ENCODE data around the gene SOD2.
"Not testable (repeated sequence)": the region's sequence is repeated elsewhere in the genome, so short reads cannot be mapped to it uniquely, and the experiment has no call there.

The SOD2 gene

DNA sequence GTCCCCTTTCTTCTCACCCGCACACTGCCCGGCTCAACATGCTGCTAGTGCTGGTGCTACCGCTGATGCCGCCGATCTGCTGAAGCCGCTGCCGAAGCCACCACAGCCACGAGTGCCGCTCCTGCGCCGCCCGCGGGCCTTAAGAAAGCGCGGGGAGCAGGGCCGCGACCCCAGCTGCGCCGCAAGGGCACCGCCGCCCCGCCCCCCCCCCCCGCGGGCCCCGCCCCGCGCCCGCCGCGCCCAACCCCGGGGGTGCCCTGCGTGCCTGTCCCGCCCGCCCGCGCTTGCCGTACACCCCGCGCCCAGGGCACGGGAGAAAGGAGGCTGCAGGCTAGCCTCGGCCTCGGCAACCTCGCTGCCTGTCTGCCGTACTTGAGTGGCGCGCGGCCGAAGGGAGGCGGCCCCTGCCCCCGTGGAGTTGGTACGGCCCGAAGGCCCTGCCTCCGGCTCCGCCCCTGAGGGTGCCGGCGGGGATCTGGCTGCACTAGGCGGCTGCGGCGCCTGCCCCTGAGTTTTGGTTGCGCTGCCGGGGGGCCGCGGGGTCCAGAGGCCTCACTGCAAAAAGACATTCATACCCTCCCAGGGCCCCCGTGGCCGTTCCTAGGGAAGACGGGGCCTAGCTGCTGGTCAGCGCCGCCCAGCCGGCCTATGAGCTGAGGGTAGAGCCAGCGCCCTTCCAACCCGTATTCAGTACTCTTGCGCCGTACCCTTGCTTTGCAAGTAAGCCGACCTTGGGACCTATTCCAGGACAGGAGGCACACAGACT lies at the start of gene SOD2:
TSS of gene SOD2 (minus strand) at position 114 of the 766 bp plus-strand sequence. CDS start at position 40, 74 bp downstream.
- TF ChIP-seq, protein P1, sequence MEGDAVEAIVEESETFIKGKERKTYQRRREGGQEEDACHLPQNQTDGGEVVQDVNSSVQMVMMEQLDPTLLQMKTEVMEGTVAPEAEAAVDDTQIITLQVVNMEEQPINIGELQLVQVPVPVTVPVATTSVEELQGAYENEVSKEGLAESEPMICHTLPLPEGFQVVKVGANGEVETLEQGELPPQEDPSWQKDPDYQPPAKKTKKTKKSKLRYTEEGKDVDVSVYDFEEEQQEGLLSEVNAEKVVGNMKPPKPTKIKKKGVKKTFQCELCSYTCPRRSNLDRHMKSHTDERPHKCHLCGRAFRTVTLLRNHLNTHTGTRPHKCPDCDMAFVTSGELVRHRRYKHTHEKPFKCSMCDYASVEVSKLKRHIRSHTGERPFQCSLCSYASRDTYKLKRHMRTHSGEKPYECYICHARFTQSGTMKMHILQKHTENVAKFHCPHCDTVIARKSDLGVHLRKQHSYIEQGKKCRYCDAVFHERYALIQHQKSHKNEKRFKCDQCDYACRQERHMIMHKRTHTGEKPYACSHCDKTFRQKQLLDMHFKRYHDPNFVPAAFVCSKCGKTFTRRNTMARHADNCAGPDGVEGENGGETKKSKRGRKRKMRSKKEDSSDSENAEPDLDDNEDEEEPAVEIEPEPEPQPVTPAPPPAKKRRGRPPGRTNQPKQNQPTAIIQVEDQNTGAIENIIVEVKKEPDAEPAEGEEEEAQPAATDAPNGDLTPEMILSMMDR (IDR thresholded peaks at IDR 0.05; ENCODE audit: low read depth, low read length): no peak
- H3K4me3 ChIP-seq (replicated peaks in 1 of 2; ENCODE audit: low read depth in 2 of 2, low read length in 2 of 2): peak within 1 kb of the TSS; percentile 74 to 83
- peak; percentile 88 to 94 for DNase-seq (ENCODE audit: low read depth in 2 of 2)

DNA sequence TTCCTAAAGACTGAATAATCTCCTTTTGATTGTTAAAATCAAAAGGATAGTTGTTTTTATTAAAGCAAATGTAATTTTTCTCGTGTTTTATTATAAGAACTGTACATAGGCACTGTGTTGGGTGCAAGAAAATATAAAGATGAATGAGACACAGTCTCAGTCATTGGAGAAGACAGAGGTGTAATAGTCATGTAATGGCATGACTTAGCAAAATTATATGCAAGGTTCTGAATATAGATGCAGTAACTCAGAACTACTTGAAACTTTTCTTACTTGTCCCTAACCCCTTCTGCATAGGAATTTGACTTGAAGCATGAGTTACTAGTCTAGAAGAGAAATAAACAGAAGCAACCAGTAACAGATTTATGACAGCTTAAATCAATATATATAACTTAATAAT lies 49.1 kb upstream of the SOD2 start:
- TF ChIP-seq, protein P1 (IDR thresholded peaks at IDR 0.05; ENCODE audit: low read depth, low read length): no peak
- no peak for DNase-seq (ENCODE audit: low read depth in 2 of 2)
- H3K4me3 ChIP-seq (replicated peaks in 1 of 2; ENCODE audit: low read depth in 2 of 2, low read length in 2 of 2): no peak overlapping the region

- TF ChIP-seq, protein P1 (IDR thresholded peaks at IDR 0.05; ENCODE audit: low read depth, low read length): no peak
- no peak for DNase-seq (ENCODE audit: low read depth in 2 of 2)
- H3K4me3 ChIP-seq (replicated peaks in 1 of 2; ENCODE audit: low read depth in 2 of 2, low read length in 2 of 2): no peak overlapping the region
Observed at GRCh38 chr6:159739341-159739740, 46.3 kb upstream of the SOD2 start.

- TF ChIP-seq, protein P1 (IDR thresholded peaks at IDR 0.05; ENCODE audit: low read depth, low read length): no peak
- no peak for DNase-seq (ENCODE audit: low read depth in 2 of 2)
- no peak overlapping the region for H3K4me3 ChIP-seq (replicated peaks in 1 of 2; ENCODE audit: low read depth in 2 of 2, low read length in 2 of 2)
Observed at GRCh38 chr6:159736908-159737307, 43.9 kb upstream of the SOD2 start.

- DNase-seq (ENCODE audit: low read depth in 2 of 2); H3K4me3 ChIP-seq (replicated peaks in 1 of 2; ENCODE audit: low read depth in 2 of 2, low read length in 2 of 2): not testable (repeated sequence)
Observed at GRCh38 chr6:159733395-159733794, 40.4 kb upstream of the SOD2 start.

DNA sequence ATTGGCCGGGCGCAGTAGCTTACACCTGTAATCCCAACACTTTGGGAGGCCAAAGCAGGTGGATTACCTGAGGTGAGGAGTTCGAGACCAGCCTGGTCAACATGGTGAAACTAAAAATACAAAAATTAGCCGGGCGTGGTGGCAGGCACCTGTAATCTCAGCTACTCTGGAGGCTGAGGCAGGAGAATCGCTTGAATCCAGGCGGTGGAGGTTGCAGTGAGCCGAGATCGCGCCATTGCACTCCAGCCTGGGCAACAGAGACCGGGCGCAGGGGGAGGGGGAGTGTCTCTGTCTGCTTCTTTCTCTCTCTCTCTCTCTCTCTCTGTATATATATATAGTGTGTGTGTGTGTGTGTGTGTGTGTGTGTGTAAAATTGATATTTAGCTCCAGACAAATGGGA lies 39.5 kb upstream of the SOD2 start:
- H3K4me3 ChIP-seq (replicated peaks in 1 of 2; ENCODE audit: low read depth in 2 of 2, low read length in 2 of 2); DNase-seq (ENCODE audit: low read depth in 2 of 2): not testable (repeated sequence)

DNA sequence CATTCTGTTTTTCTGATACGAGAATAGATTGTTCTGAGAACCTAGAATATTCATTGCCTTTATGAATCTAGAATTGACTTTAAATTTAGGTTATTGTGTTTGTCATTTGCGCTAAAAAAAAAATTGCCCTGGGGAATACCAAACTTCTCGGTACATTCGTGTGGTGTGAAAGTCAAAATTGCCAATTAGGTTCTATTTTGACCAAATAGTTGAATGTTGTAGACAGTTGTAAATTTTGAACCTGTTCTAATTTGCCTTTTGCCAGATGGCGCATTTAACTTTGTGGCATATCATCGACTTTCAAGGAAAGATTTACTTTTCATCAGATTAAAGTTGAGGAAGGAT lies 37.3 kb upstream of the SOD2 start:
- TF ChIP-seq, protein P1 (IDR thresholded peaks at IDR 0.05; ENCODE audit: low read depth, low read length): no peak
- no peak for DNase-seq (ENCODE audit: low read depth in 2 of 2)
- peak overlapping the region in 1 of 2 donors; percentile 84 for H3K4me3 ChIP-seq (replicated peaks in 1 of 2; ENCODE audit: low read depth in 2 of 2, low read length in 2 of 2)
